NK-92 treated with Interleukin-12 subunit alpha and Interleukin-12 subunit beta, amount 100 ng/mL, for 24 hours (cell line): ENCODE measurements around the gene CALCA.
"Not testable (repeated sequence)": the region's sequence is repeated elsewhere in the genome, so short reads cannot be mapped to it uniquely, and the experiment has no call there.

Experiments used
- DNase-seq: peaks from one replicate; lab custom pipeline; 2025; lab: John Stamatoyannopoulos, UW

CALCA gene

GRCh38 chr11:14971865-14972580 is at the start of gene CALCA:
TSS of gene CALCA (minus strand) at chr11:14972351. CDS start at chr11:14971192, 1,159 bp downstream.
- no peak for DNase-seq

GRCh38 chr11:15016200-15016599 is 44.0 kb upstream of the CALCA start:
- DNase-seq: no peak

GRCh38 chr11:15011776-15012345 is 39.7 kb upstream of the CALCA start:
- no peak for DNase-seq

GRCh38 chr11:15010865-15011264 is 38.7 kb upstream of the CALCA start:
- no peak for DNase-seq

- DNase-seq: no peak
Observed at GRCh38 chr11:15006139-15006759, 34.1 kb upstream of the CALCA start.

- not testable (repeated sequence) for DNase-seq
Observed at GRCh38 chr11:14988133-14988532, 16.0 kb upstream of the CALCA start.

GRCh38 chr11:14981507-14981906 is 9.4 kb upstream of the CALCA start:
- DNase-seq: no peak

GRCh38 chr11:14980854-14981253 is 8.7 kb upstream of the CALCA start:
- DNase-seq: no peak

GRCh38 chr11:14977101-14977880 is 5.1 kb upstream of the CALCA start:
- no peak for DNase-seq

- DNase-seq: no peak
Observed at GRCh38 chr11:14975252-14975587, 3.1 kb upstream of the CALCA start.

GRCh38 chr11:14974515-14975251 is 2.5 kb upstream of the CALCA start:
- no peak for DNase-seq

GRCh38 chr11:14973621-14974514 is 1.7 kb upstream of the CALCA start:
- no peak for DNase-seq

- DNase-seq: no peak
Observed at GRCh38 chr11:14972581-14973495, 687 bp upstream of the CALCA start.

- DNase-seq: peak; percentile 11
Observed at GRCh38 chr11:14969901-14970323, 2.2 kb downstream of the CALCA start.

- DNase-seq: no peak
Observed at GRCh38 chr11:14967581-14968243, 4.4 kb downstream of the CALCA start.

GRCh38 chr11:14956111-14956510 is 16.0 kb downstream of the CALCA start:
- DNase-seq: no peak

GRCh38 chr11:14954581-14954980 is 17.6 kb downstream of the CALCA start:
- DNase-seq: no peak

GRCh38 chr11:14953904-14954303 is 18.2 kb downstream of the CALCA start:
- DNase-seq: no peak

- no peak for DNase-seq
Observed at GRCh38 chr11:14949437-14950147, 22.6 kb downstream of the CALCA start.
